Transverse colon (tissue), 4 donors: Measurements from ENCODE around the gene CHCHD4. TPM values are rescaled to one million over a fixed set of nuclear protein-coding genes. Genes with fewer than 3 reads are reported as not detected.

Experiments used
- DNase-seq: peaks from one replicate; pipeline ENCODE4 v3.0.0-alpha.2; 2019
- H3K27ac ChIP-seq, 4 donors: fragments of 200-600 bp; sonication (generic); 2 replicates each; pipeline ENCODE4 v1.5.1; 2016 to 2018; ENCODE audit warnings: inconsistent platforms in 4 of 4
- H3K27me3 ChIP-seq: fragments of 200-600 bp; sonication (generic); 2 replicates; pipeline ENCODE4 v1.5.1; 2017; ENCODE audit warnings: inconsistent platforms
- H3K36me3 ChIP-seq, 4 donors: fragments of 200-600 bp; sonication (generic); 2 replicates each; pipeline ENCODE4 v1.5.1; 2017 to 2019; ENCODE audit warnings: inconsistent platforms in 4 of 4
- H3K4me1 ChIP-seq, 4 donors: fragments of 200-600 bp; sonication (generic); 2 replicates each; pipeline ENCODE4 v1.5.1; 2017 to 2020; ENCODE audit warnings: inconsistent platforms in 4 of 4
- H3K4me3 ChIP-seq, 4 donors: fragments of 200-600 bp; sonication (generic); 1 replicate in 1 of 4; 2 replicates in 3 of 4; pipeline versions ENCODE4 v1.5.1 to v1.6.1; 2017 to 2019; ENCODE audit warnings: inconsistent platforms in 4 of 4
- H3K9me3 ChIP-seq, 2 donors: fragments of 200-600 bp; sonication (generic); 2 replicates each; pipeline ENCODE4 v1.5.1; 2017 to 2019; ENCODE audit warnings: inconsistent platforms in 2 of 2
- CTCF ChIP-seq, 5 experiments: fragments of 200-600 bp in 3 of 5; fragments of 450-650 bp in 2 of 5; sonication (generic) in 3 of 5; IDR thresholded peaks; 1 replicate in 2 of 5; 2 replicates in 3 of 5; pipeline ENCODE4 v1.5.1; 2016 to 2017; ENCODE audit warnings: antibody characterized with exemption in 5 of 5, inconsistent platforms in 3 of 5, mild to moderate bottlenecking in 2 of 5, moderate library complexity in 1 of 5
- EP300 ChIP-seq: sonication (generic); formaldehyde crosslinking; IDR thresholded peaks from one replicate; pipeline ENCODE4 v1.6.1; 2017; ENCODE audit warnings: antibody characterized with exemption, low read depth
- POLR2A ChIP-seq: fragments of 450-650 bp; IDR thresholded peaks from one replicate; pipeline ENCODE4 v1.6.1; 2016; ENCODE audit warnings: antibody characterized with exemption, mild to moderate bottlenecking, moderate library complexity
- POLR2AphosphoS5 ChIP-seq, 3 donors: sonication (generic); formaldehyde crosslinking; IDR thresholded peaks; one replicate each; pipeline ENCODE4 v1.6.1; 2016; ENCODE audit warnings: antibody characterized with exemption in 3 of 3
- WGBS, 2 donors: methylation state at CpG; one replicate each; pipeline ENCODE4 v1.1.5; 2018; ENCODE audit warnings: low coverage in 1 of 2; 5-methylcytosine and 5-hydroxymethylcytosine counted together
- in situ Hi-C, 4 donors: fragments of 200-750 bp; cut with MboI; loops; one replicate each; pipeline versions ENCODE4 v1.15.0 to v1.15.1; 2017; ENCODE audit warnings: low sequenced_read_pairs in 3 of 4, low pct_ligation_motif_present in 1 of 4, low pct_unique_long_range_greater_than_20kb in 1 of 4
- intact Hi-C: fragments of 100-400 bp; cut with DNase I; formaldehyde crosslinking; loops from one replicate; pipeline ENCODE4 v1.15.1; 2023; ENCODE audit warnings: low total_unique reads
- total RNA-seq, 4 donors: library from RNA; depleted of rRNA; stranded (reverse); fragments of >200 nt; gene quantifications; one replicate each; pipeline ENCODE4 v1.1.0, GENCODE V29; 2016

The CHCHD4 gene
- total RNA-seq, 4 donors from 2014 or later, result 0.80 to 22.1 (median 13.5) TPM

DNA sequence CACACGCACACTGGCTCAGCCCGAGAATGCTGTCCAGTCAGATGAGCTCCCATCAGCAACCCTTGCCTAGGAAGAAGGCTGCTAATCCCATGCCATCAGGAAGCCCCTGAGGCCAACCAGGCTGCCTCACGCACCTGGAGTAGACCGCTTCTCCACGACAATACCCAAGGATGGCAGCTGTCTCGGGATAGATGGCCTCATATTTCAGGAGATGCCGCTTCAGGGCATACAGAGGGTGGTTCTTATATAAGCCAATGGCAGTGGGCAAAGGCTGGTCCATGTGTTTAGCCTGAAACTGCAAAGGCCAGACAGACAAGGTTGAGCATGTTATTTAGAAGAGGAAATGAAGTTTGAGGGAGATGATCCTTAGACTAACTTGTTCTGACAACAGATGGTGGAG lies 31.5 kb upstream of the CHCHD4 start:
- no peak for DNase-seq
- Histone ChIP-seq H3K36me3 (peaks cover 0 to 59% (median 21%) of the 10 kb centered on the region in 4 donors), H3K4me1 (no peaks in the 10 kb centered on the region), H3K27ac (no peak overlapping the region), H3K9me3 (peaks cover 2 to 3% of the 10 kb centered on the region in 2 donors), H3K27me3 (no peaks in the 10 kb centered on the region), H3K4me3 (no peak overlapping the region)
- in situ Hi-C loops (loop anchor here in 1 of 4 donors (25.0 kb wide), 1 partner anchor 269 kb away; the partner anchor contains the start of gene WNT7A), intact Hi-C loops (no loop called here)
- 95 to 100% methylated on average over 6 to 7 of the region's 7 CpGs for WGBS, 2 donors
- TF ChIP-seq CTCF (IDR thresholded peaks at IDR 0.05), result no peak
- TF ChIP-seq POLR2AphosphoS5 (IDR thresholded peaks at IDR 0.05), result no peak
- TF ChIP-seq EP300, result no peak
- TF ChIP-seq POLR2A, result no peak

- Histone ChIP-seq H3K36me3 (peaks cover 0 to 47% (median 14%) of the 10 kb centered on the region in 4 donors), H3K4me1 (no peaks in the 10 kb centered on the region), H3K9me3 (no peaks in the 10 kb centered on the region), H3K4me3 (no peak overlapping the region), H3K27ac (no peak overlapping the region), H3K27me3 (no peaks in the 10 kb centered on the region)
- WGBS, 2 donors, result 90 to 100% methylated on average over 2 to 7 of the region's 7 CpGs
- in situ Hi-C loops (loop anchor here in 1 of 4 donors (25.0 kb wide), 1 partner anchor 268 kb away; the partner anchor contains the start of gene WNT7A), intact Hi-C loops (no loop called here)
- TF ChIP-seq POLR2A (no peak), EP300 (no peak), CTCF (IDR thresholded peaks at IDR 0.05) (no peak), POLR2AphosphoS5 (IDR thresholded peaks at IDR 0.05) (no peak)
- DNase-seq, result no peak
Observed at GRCh38 chr3:14154895-14155440, 30.3 kb upstream of the CHCHD4 start.

- TF ChIP-seq EP300 (no peak), CTCF (IDR thresholded peaks at IDR 0.05) (no peak), POLR2A (no peak), POLR2AphosphoS5 (IDR thresholded peaks at IDR 0.05) (no peak)
- 91 to 95% methylated on average over 4 to 5 of the region's 5 CpGs for WGBS, 2 donors
Observed at GRCh38 chr3:14154276-14154675, 29.6 kb upstream of the CHCHD4 start.

DNA sequence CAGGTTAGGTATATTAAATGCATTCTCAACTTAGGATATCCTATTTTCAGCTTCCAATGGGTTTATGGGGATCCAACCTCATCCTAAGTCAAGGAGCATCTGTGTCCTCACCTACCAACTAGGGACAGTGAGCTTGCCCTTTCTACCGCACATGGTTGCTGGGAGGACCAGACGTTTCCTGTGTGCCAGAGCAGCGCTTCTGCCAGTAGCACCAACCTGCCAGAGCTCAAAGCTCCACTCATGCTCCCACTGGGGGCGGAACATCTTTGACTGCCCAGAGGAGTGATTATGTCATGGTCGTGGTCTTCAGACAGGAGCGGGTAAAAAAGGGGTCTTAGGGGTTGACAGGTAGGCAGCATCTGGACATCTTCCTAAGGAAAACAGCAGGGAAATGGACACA lies 29.0 kb upstream of the CHCHD4 start:
- no peaks in the 10 kb centered on the region for H3K9me3 ChIP-seq
- no peak overlapping the region for H3K4me3 ChIP-seq
- 94 to 97% methylated on average over 3 to 6 of the region's 6 CpGs for WGBS, 2 donors
- DNase-seq, result no peak
- intact Hi-C loops, result no loop called here
- no peaks in the 10 kb centered on the region for H3K27me3 ChIP-seq
- TF ChIP-seq POLR2AphosphoS5 (IDR thresholded peaks at IDR 0.05) (no peak), CTCF (IDR thresholded peaks at IDR 0.05) (no peak), EP300 (no peak), POLR2A (no peak)
- H3K4me1 ChIP-seq, result no peaks in the 10 kb centered on the region
- peaks cover 0 to 34% (median 8%) of the 10 kb centered on the region in 4 donors for H3K36me3 ChIP-seq
- no peak overlapping the region for H3K27ac ChIP-seq
- in situ Hi-C loops, result loop anchor here in 1 of 4 donors (25.0 kb wide), 1 partner anchor 266 kb away; the partner anchor contains the start of gene WNT7A

More at GRCh38 chr3:14154276-14154675, 29.6 kb upstream of the CHCHD4 start:
- Histone ChIP-seq H3K4me1 (no peaks in the 10 kb centered on the region), H3K4me3 (no peak overlapping the region), H3K27me3 (no peaks in the 10 kb centered on the region), H3K36me3 (peaks cover 0 to 40% (median 11%) of the 10 kb centered on the region in 4 donors), H3K27ac (no peak overlapping the region), H3K9me3 (no peaks in the 10 kb centered on the region)
- intact Hi-C loops, result no loop called here
- in situ Hi-C loops, result loop anchor here in 1 of 4 donors (25.0 kb wide), 1 partner anchor 267 kb away; the partner anchor contains the start of gene WNT7A
- DNase-seq, result no peak
